OCI-M1 (cell line): ENCODE measurements around the gene SEMA6B.
A peak's percentile ranks its signal among the peaks of the same experiment; 100 is the strongest.
"Not testable (repeated sequence)": the region's sequence is repeated elsewhere in the genome, so short reads cannot be mapped to it uniquely, and the experiment has no call there.

Experiments
- DNase-seq: peaks from one replicate; lab custom pipeline; 2025; lab: John Stamatoyannopoulos, UW

SEMA6B gene

GRCh38 chr19:4571305-4571917, 11.9 kb upstream of the SEMA6B start:
- no peak for DNase-seq

GRCh38 chr19:4570916-4571304, 11.4 kb upstream of the SEMA6B start:
- DNase-seq, result no peak

DNA sequence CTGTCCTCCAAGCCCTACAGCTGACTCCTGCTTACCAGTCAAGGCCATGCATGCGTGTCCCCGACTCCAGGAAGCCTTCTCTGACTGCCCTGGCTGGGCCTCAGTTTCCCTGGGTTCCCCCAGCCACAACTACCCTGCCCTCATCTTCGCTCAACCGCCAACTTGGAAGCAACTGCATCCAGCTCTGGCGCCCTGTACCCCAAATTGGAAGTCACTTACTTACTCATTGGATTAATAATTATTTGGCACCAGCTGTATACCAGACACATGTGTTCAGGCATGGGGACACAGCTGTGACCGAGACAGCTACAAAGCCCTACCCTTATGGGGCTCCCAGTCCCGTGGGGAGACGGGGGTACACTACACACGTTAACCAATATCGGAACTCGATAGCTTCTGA, 10.9 kb upstream of the SEMA6B start:
- no peak for DNase-seq

GRCh38 chr19:4568886-4569285, 9.4 kb upstream of the SEMA6B start:
- peak; percentile 36 for DNase-seq

DNA sequence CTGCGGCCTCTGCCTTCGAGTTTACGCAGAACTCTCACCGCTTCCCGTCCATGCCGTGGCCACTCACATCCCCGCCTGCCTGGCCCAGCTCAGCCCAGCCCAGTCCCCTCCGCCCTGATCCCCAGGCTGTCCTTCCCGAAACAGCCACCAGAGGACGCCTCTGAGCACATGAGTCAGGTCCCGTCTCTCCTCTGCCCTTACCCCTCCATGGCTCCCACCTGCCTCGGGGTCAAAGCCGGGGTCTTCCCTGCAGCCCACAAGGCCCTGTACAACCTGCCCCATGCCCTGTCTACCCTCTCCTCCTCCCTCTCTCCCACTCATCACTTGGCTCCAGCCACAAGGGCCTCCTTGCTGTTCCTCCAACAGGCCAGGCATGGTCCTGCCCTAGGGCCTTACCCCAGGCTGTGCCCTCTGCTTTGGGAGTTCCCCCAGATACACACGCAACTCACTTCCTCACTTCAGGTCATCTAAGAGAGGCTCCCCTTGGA, 8.1 kb upstream of the SEMA6B start:
- peak; percentile 89 for DNase-seq

GRCh38 chr19:4566402-4567051, 7.0 kb upstream of the SEMA6B start:
- DNase-seq, result no peak

DNA sequence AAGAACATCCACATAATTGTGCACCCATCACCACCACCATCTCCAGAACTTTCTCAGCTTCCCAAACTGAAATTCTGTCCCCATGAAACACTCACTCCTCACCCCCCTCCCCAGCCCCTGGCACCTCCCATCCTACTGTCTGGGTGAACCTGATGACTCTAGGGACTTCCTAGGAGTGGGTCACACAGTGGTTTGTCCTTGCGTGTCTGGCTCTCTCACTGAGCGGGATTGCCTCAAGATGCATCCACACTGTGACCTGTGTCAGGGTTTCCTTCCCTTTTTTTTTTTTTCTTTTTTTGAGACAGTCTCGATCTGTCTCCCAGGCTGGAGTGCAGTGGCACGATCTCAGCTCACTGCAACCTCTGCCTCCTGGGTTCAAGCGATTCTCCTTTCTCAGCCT, 4.1 kb upstream of the SEMA6B start:
- not testable (repeated sequence) for DNase-seq

DNA sequence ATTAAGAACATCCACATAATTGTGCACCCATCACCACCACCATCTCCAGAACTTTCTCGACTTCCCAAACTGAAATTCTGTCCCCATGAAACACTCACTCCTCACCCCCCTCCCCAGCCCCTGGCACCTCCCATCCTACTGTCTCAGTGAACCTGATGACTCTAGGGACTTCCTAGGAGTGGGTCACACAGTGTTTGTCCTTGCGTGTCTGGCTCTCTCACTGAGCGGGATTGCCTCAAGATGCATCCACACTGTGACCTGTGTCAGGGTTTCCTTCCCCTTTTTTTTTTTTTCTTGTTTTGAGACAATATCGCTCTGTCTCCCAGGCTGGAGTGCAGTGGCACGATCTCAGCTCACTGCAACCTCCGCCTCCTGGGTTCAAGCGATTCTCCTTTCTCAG, 2.6 kb upstream of the SEMA6B start:
- peak; percentile 57 for DNase-seq

- peak; percentile 75 for DNase-seq
Observed at GRCh38 chr19:4557971-4558941, 1.2 kb downstream of the SEMA6B start.

DNA sequence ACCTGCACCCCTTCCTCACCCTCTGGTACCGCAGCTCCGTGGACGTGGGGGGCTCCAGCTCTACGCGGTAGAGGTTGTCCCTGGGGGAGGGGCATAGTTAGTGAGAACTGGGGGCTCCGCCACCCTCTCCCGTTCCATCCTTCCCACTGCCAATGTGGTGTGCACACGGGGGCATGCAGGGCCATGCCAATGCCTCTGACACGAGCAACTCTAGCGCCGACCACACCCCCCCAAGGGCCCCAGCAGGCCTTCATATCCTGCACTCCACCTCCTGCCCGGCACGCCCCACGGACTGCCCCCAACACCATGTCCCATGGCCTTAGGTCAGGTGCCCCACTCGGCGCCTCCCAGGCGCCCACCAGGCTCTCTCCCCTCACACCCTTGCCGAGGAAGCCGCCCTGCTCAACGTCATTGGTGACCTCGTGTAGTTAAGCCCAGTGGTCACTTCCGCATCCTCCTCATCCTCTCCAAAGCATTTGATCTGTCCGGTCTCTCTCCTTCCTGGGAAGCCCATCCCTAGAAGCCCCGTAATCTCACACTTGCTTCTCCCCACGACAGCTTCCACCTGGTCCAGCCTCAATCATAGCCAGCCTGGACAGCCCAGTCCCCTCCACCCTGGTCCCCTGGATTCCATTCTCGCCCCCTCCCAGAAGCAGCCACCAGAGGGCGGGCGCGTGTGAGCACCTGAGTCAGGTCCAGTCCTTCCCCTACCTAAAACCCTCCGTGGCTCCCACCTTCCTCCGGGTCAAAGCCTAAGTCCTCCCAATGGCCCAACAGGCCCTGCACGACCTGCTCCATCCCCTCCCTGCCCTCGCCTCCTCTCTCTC, 2.1 kb downstream of the SEMA6B start:
- no peak for DNase-seq

GRCh38 chr19:4556597-4557127, 2.8 kb downstream of the SEMA6B start:
- DNase-seq, result peak; percentile 93

DNA sequence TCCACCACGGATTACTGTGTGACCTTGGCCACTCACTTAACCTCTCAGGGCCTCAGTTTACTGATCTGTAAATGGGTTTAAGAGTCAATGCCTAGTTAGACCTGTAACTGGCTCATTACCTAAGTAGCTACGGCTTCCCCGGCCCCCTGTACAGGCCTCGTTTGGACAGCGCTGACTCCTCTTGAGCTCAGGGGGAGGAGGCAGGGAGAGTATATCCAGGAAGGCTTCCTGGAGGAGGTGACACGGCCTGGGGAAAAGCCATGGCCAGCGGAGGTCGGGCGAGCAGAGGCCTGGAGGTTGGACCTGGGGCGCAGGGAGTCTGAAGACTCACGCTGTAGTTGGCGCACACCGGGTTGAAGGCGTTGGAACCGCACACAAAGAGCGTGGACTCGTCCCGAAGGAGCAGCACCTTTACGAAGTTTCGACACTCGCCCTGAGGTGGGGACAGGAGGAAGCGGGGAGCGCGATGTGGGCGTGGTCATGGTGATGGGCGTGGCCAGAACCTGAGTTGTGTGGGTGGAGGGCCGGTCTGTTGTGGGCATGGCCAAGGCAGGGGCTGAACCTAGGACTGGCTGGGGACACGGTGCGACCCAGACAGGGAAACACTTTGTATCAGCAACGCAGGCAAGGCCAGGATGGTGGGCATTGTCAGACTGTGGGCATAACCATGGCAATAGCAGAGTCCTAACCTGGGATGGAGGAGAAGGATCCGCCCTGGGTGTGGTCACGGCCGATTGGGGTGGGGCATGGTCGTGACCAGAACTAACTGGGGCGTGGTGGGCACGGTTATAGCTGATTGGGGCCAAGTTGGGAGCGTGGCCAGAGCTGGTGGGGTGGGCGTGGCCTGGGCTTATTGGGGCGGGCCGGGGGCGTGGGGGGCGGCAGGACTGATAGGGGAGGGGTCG, 3.6 kb downstream of the SEMA6B start:
- peak; percentile 88 for DNase-seq

DNA sequence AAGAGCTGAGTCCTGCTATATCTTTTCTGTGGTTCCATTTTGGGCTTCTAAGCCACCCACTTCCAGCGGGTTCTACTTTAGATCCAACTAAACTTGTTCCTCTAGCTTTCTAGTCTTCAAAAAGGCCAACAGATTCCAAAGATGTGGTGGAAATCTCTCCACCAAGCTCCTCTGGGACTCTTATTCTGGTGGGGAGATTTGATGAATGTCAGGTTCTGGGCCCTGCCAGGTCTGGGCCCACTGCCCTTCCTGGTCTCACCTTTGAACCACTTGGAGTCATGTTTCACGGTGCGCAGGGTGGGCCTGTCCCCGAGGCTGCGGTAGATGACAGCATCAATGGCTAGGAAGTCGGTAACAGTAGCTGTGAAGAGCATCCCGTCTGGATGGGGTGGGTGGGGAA, 4.8 kb downstream of the SEMA6B start:
- no peak for DNase-seq

GRCh38 chr19:4553775-4554174, 5.7 kb downstream of the SEMA6B start:
- DNase-seq, result no peak

DNA sequence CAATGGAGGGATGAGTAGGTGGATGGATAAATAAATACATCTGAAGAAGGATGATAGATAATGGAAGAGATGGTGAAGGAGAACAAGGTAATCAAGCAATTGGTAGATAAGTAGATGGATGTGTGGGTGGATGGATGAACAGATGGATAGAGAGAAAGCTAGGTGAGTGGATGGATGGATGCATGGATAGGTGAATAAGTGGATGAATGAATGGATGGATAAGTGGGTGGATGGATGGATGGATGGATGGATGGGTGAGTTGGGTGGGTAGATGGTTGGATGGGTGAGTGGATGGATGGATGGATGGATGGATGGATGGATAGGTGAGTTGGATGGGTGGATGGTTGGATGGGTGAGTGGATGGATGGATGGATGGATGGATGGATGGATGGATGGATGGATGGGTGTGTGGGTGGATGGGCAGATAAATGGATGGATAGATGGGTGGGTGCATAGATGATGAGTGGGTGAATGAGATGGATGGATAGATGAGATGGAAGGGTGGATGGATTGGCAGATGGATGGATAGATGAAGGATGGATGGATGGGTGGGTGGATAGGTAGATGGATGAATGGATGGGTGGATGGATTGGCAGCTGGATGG, 6.3 kb downstream of the SEMA6B start:
- no peak for DNase-seq

GRCh38 chr19:4552525-4552819, 7.0 kb downstream of the SEMA6B start:
- no peak for DNase-seq

GRCh38 chr19:4550479-4551050, 8.9 kb downstream of the SEMA6B start:
- no peak for DNase-seq

DNA sequence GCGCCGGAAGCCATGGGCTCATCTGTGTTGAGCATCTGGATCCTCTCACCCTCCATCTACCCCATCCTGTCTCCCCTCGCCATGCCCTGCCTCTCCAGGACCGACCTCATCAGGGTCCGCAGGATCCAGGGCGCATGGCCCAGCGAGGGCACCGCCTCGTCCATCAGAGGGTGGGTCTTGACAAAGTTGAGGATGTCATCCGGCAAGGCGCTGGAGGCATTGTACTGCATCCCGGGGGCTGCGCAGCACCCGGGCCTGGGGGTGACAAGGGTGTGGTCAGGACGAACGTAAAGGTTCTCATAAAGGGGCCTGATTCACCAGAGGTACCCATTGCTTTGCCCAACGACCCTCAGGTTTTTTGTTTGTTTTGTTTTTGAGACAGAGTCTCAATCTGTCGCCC, 9.5 kb downstream of the SEMA6B start:
- DNase-seq, result no peak

GRCh38 chr19:4548238-4548584, 11.3 kb downstream of the SEMA6B start:
- DNase-seq, result no peak
